Brain pericyte (primary cell): ENCODE data around the gene SYNGR4.

Source experiments
- DNase-seq: peaks from one replicate; pipeline ENCODE4 v3.0.0-alpha.2; 2012; ENCODE audit warnings: low read depth, low spot score

SYNGR4 gene

DNA sequence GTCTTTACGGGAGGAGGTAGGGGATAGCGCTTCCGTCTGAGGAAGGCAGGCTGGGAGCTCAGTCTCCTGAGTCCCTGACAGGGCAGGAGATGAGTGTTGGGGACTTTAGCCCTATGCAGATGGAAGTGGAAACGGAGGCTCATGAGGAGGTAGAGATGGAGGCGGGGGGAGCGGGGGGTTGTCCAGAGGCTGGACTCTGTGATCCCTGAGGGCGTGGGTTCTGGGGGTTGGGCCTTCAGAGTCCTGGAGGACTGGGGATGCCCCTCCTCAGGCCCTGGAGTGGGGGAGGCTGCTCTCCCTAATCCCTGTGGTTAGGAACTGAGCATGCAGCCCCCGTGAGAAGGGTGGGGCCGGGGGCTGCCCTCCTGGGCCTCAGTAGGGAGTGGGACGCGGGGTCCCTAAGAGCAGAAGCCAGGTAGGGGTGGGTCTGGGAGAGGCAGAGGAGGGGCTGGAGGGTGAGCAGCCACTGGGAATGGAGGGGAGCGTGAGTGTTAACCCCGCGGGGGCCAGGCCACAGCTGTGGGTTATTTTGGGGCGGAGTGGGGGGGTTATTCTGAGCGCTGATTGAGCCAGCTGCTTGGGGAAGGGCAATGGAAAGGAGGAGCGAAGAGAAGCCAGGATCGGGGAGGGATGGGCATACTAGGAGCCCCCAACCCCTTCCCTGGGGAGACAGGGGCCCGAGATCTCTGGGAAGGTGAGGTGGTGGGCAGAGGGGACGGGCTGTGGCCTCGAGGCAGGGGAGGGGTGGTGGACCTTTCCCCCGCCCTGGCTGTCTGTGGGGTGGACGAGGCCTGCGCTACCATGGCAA lies 32.1 kb downstream of the SYNGR4 start:
- no peak for DNase-seq

DNA sequence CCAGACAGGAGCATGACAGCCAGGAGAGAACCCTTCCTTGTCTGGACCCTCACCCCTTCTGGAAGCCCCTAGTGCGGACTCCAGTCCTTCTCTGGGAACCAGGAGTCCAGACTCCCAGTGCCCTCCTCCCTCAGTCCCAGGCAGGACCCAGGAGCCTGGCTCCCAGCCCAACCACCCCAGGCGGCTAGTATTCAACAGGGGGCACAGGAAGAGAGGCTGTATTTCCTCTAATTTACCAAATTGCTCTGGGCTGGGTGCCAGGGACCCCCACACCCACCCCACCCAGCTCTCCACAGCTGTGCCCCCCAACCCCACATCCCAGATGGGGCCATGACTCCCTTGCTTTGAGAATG lies 32.6 kb downstream of the SYNGR4 start:
- no peak for DNase-seq

DNA sequence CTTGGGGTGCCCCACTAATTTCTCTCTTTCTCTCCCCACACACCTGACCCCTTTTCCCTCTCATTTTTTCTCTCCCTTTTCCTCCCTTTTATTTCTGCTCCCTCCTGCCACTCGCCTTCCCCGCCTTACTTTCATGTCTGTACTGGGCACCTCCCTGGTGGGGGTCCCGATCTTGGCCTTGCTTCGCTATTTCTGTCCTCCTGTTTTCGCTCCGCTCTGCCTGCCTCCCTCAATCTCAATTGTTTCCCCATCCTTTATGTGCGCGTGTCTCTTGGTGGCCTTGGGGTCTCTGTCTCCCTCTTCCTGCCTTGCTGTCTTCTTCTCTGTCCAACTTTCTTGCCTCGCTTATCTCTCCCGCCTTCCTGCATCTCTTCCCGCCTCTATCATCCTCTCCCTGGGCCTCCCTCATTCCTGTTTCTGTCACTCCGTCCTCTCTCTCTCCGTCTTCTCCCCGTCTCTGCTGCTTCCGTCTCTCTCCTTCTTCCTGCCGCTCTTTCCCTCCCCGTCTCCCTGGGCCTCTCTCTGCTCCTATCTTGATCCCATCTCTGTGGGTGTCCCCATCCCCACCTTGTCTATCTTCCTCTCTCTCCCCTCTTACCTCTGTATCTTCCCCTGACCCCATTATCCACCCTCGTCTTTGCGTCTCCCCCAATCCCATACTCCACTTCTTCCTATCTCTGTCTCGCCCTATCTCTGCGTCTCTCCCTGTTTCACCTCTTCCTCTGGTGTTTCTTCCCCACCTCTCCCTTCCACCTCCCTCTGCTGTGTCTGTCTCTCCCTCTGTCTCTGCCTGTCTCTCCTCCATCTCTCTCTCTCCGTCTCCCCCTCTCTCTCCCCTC lies 33.3 kb downstream of the SYNGR4 start:
- DNase-seq: no peak

- no peak for DNase-seq
Observed at GRCh38 chr19:48398102-48398374, 33.9 kb downstream of the SYNGR4 start.

- DNase-seq: no peak
Observed at GRCh38 chr19:48398375-48399235, 34.4 kb downstream of the SYNGR4 start.

DNA sequence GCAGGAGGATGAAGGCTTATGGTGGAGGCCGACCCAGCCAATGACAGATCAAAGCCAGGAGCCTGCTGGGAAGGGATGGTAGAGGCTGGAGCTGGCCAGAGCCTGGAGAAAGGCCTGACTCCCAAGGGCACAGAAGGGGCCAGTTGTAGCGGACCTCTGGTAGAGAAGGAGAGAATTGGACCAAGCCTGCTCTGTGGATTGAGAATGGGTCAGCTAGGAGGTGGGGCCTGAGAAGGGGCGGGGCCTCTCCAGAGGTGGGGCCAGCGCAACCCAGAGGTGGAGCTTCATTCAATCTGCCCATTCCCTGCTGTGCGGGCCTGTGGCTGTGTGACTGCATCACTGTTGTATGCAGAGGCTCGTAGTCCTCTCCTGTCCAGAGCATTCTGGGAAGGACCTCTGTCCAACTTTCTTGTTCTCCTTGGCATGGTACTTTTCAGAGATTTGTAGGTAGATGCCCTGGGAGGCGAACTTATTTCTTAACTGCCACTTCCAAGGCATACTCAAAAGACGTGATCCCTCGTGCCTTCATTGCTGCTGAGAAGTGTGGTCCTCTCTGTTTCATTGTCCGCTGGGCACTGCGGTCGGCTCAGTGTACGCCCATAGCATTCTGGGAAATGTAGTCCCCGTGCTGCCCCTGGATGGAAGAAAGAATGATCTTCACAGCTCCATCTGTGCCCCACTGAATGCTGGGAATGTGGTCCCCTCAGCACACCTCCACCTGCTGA lies 36.0 kb downstream of the SYNGR4 start:
- no peak for DNase-seq

DNA sequence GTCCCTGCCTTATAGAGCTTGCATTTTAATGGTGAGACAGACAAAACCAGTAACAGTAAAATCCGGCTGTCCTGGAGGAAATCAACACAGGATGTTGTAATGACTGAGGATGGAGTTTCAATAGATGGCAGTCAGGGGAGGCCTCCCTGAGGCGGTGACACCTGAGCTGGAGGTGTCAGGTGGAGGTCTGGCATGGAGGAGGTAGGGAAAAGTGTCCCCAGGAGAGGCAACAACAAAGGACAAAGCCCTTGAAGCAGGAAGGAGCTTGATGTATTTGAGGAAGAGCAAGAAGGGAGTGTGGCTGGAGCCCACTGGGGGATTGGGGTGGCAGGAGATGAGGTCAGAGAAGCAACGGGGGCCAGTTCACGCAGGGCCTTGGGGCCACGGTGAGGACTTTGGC lies 37.1 kb downstream of the SYNGR4 start:
- DNase-seq: no peak

GRCh38 chr19:48403606-48404005 lies 39.4 kb downstream of the SYNGR4 start:
- no peak for DNase-seq

- no peak for DNase-seq
Observed at GRCh38 chr19:48405010-48405659, 41.0 kb downstream of the SYNGR4 start.

- no peak for DNase-seq
Observed at GRCh38 chr19:48405850-48406249, 41.7 kb downstream of the SYNGR4 start.

- no peak for DNase-seq
Observed at GRCh38 chr19:48413879-48414587, 49.9 kb downstream of the SYNGR4 start.

GRCh38 chr19:48415395-48415794 lies 51.2 kb downstream of the SYNGR4 start:
- no peak for DNase-seq

DNA sequence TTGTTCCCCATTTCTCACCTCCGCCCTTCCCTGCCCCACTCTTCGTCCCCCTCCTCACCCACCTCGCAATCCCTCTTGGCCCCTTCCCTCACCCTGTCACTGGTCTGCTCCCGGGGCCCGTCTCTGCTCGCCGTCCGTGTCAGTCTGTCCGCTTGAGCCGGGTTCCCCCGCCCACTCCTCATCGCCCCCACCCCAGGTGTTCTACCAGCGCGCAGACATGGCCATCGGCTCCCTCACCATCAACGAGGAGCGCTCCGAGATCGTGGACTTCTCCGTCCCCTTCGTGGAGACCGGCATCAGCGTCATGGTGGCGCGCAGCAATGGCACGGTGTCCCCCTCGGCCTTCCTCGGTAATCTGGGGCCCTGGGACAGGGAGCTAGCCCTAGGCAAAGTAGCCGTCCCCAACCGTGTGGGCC lies 51.6 kb downstream of the SYNGR4 start:
- no peak for DNase-seq

GRCh38 chr19:48417421-48417820 lies 53.3 kb downstream of the SYNGR4 start:
- no peak for DNase-seq

DNA sequence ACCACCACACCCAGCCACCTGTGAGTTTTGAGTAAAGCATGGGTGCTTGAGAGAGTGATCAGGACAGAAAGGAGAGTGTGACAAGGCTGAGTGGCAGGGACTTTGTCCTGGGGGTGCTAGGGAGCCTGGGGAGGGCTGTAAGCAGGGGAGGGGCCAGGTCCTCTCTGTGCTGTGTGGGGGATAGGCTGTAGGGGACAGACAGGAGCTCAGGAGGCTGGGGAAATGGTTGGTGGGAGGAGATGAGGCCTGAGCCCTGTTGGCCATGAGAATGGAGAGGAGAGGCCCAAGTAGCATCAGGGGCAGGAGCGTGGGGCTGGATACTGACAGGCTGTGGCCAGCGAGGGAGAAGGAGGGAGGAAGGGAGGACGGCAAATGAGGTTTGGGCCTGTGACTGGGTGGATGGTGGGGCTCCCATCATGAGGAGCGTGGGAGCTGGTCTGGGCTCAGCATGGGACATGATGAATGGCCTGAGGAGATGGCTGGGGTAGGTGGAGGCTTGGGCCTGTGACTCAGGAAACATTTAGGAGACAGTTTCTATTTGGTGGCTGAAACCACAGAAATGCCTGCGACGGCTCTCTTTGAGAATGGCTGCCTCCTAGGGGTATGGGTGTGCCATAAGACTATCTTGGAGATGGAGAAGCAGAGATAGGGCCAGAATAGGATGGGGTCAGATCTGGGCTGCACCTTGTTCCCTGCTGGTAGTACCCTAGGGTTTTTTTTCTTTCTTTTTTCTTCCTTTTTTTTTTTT lies 54.3 kb downstream of the SYNGR4 start:
- DNase-seq: no peak

- no peak for DNase-seq
Observed at GRCh38 chr19:48419158-48419920, 55.2 kb downstream of the SYNGR4 start.

- DNase-seq: no peak
Observed at GRCh38 chr19:48421548-48421947, 57.4 kb downstream of the SYNGR4 start.

GRCh38 chr19:48424694-48425219 lies 60.6 kb downstream of the SYNGR4 start:
- no peak for DNase-seq
